HG03045 (cell line): ENCODE results near the gene ISCU.

ENCODE experiments used
- ATAC-seq: cut with Tn5 transposase; IDR thresholded peaks from one replicate; pipeline ENCODE4 v1.9.1; 2021; ENCODE audit warnings: mild to moderate bottlenecking, moderate library complexity; ENCODE audit not compliant: unreplicated experiment

Gene ISCU

DNA sequence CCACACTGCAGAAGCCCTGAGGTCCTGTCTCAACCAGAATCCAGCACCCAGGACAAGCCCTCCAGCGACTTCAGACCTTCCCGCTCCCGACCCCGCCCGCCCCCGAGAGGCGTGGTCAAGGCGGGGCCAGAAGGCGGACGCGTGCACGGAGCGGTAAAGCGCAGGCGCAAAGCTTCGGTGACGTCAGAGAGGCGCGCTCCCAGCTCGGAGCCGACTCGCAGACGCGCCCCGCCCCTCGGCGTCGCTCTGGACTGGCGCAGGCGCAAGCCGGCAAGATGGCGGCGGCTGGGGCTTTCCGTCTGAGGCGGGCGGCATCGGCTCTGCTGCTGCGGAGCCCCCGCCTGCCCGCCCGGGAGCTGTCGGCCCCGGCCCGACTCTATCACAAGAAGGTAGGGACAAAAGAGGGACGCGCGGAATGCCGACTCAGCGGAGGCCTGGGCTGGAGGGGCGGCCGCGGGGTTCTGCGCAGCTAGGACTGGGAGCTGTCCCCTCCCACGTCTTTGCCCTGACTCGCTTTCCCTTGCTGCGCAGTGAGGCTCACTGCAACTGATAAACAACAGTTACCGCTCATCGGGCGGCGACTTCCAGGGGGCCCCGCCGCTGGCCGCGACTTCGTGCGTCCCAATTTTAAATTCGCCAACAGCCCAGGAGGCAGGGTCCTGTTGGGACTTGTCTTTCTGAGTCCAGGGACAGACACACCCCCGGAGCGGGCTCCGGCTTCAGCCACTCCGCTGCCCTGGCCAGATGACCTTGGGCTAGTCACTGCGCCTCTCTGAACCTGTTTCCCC, at the start of gene ISCU:
Gene ISCU, plus strand, starts transcription at position 249 of the 788 bp plus-strand sequence. Its CDS starts 27 bp downstream, at position 276.
- peak; percentile 59 for ATAC-seq

DNA sequence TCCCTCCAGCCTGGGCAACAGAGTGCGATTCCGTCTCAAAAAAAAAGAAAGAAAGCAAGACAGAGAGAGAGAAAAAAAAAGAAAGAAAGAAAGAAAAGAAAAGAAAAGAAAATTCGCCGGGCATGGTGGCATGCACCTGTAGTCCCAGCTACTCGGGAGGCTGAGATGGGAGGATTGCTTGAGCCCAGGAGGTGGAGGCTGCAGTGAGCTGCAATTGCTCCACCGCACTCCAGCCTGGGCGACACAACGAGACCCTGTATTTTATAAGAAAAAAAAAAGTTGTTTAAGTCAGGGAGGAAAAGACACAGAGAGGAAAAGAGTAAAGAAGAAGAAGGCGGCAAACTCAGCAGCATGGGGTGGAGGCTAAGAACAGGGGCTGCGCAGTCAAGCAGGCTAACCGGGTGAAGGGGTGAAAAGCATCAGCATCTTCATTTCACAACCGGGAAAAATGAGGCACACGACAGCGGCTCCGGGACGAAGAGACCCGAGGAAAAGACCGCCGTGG, 47.9 kb upstream of the ISCU start:
- peak; percentile 4 for ATAC-seq

DNA sequence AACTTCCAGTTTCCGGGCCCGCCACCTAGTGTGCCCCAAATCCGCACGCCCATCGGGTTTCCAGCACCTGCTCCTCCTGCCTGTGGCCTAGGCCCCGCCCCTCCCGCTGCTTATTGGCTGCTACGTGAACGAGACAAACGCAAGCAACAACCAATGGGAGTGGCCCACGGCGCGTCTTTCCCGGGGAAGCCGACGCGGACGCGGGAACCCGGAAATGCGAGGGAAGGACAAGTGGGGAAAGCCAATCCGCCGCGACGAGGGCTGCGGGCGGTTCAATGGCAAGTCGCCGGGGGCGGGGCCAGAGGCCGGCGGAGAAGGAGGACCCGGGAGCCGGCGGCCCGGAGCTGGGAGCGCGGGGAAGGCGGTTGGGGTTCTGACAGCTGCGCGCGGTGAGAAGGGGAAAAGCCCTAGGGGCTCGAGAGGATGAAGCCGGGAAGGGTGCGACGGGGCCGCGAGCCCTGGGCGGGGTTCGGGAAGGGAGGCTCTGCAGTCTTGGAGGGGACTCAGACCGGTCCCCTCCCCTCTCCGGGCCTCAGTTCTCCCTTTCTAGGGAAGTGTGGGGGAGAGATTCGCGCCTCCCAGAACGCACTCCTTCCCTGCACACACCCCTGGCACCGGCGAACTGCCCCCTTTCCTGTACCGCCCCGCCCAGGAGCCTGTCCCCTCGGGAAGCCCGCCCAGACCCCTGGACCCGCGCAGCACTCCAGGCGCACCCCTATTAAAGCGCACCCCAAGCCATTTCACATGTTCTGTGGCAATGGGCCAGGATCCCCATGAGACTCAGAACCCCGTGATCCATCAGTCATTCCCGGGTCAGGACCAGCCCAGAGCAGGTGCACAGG, 47.2 kb upstream of the ISCU start, which contains the start of gene FICD:
Gene FICD, plus strand, starts transcription at position 305 of the 842 bp plus-strand sequence. CDS start 1,696 bp downstream, outside the sequence.
- ATAC-seq: peak; percentile 91

DNA sequence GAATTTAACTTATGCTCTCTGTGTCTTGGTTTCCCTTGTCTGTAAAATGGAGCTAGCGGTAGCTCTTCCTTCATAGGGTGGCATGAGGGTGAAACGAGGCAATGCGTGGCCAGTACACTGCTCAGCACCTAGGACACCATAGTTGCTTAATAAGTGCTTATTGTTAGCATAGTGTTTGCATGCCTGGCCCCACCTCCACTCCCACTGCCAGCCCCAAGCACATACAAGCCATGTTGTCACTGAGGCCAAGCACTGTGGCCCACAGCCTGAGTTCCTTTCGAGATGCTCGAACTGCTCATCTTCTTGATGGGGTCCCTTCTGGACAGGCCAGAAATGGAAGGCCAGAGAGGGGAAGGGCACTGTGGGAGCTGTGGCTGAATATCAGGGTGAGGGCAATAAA, 46.5 kb upstream of the ISCU start:
- ATAC-seq: no peak

DNA sequence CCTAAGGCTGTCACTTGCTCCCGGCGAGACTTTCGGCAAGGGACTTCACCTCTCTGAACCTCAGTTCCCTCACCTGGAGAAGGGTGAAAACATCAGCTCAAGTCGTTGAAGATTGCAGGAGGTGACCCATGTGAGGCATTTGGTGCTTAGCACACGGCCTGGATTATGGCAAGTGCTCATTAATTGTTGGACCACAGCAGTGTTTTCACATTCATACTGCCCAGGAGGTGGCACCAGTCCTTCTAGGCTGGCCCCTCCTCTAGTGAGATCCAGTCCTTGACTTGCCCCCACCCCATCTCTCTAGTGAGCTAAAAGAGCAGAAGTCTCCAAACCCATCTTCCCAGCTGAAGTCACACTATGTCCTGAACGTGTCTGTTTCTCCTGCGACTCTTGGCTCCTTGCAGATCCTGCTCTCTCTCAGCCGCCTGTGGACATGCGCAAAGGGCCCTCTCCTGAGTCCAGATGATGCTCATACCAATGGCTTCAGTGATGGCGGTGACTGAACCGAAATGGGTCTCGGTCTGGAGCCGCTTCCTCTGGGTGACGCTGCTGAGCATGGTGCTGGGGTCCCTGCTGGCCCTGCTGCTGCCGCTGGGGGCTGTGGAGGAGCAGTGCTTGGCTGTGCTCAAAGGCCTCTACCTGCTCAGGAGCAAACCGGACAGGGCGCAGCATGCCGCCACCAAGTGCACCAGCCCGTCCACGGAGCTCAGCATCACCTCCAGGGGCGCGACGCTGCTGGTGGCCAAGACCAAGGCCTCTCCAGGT, 45.7 kb upstream of the ISCU start:
- ATAC-seq: no peak

DNA sequence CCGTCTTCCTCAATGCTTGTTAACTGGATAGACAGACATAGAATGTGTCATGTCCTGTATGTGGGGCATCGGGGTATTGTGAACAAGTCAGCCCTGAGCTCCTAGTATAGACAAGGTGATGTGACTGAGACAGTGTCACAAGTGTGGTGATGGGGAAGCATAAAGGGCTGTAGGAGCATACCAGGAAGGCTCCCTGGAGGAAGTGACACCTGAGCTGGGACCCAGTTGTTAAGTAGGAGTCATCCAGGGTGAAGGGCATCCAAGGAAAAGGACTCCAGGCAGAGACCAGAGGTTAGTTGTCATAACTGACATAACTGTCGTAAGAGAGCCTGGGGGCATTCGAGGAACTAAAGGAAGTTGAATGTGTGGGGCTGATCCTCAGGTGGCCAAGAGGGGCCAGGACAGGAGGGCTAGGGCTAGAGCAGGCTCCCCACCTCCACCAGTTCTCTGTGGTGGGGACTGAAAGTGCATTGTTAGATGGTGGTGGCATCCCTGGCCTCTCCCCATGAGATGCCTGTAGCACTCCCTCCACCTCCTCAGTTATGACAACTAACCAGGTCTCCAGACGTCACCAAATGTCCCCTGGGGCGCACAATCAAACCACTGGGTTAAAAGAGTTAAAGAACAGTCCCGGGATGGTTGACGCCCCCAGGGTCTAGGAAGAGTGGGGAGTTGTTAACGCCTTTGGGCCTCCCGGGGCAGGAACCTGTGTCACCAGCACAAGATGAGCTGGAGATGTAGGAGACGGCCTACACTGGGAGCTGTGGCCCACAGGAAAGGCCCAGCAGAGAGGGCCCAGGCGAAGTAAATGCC, 44.9 kb upstream of the ISCU start:
- no peak for ATAC-seq

DNA sequence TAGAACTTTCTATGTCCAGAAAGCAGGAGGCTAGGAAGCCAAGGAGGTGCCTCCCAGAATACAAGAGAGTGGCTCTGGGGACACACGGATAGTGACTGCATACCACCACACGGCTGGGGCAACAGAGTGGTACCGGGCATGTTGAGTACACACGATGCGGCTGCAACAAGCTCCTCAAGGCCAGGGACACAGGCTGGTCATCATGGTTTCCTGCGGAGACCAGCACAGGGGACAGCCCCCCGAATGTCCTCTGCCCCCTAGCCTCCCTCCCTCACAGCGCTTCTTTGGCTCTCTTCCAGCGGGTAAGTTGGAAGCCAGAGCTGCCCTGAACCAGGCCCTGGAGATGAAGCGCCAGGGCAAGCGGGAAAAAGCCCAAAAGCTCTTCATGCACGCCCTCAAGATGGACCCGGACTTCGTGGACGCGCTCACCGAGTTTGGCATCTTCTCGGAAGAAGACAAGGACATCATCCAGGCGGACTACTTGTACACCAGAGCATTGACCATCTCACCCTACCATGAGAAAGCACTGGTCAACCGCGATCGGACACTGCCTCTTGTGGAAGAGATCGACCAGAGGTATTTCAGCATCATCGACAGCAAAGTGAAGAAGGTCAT, 44.2 kb upstream of the ISCU start:
- ATAC-seq: no peak

DNA sequence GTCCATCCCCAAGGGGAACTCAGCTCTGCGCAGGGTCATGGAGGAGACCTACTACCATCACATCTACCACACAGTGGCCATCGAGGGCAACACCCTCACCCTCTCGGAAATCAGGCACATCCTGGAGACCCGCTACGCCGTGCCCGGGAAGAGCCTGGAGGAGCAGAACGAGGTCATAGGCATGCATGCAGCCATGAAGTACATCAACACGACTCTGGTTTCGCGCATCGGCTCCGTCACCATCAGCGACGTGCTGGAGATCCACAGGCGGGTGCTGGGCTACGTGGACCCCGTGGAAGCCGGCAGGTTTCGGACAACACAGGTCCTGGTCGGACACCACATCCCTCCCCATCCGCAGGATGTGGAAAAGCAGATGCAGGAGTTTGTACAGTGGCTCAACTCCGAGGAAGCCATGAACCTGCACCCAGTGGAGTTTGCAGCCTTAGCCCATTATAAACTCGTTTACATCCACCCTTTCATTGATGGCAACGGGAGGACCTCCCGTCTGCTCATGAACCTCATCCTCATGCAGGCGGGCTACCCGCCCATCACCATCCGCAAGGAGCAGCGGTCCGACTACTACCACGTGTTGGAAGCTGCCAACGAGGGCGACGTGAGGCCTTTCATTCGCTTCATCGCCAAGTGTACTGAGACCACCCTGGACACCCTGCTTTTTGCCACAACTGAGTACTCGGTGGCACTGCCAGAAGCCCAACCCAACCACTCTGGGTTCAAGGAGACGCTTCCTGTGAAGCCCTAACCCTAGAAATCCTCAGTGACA, 43.5 kb upstream of the ISCU start:
- no peak for ATAC-seq

DNA sequence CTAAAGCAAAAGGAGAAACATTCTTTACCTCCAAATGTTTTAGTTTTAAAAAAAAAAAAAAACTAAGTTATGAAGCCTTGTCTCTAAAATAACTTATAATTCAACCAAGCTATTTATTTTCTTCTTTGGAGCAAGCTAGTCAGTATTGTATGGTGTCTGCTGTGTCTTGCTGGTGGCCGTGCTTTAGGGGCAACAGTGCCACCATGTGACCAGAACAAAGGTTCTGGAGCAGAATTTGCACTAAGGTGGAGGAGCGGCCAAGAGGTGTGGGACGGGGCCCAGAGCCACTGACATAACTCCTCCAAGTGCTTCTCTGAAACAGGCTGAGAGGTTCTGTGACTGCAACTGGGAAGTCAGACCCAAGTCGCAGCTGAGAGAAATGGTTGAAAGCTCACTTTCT, 42.8 kb upstream of the ISCU start:
- no peak for ATAC-seq

DNA sequence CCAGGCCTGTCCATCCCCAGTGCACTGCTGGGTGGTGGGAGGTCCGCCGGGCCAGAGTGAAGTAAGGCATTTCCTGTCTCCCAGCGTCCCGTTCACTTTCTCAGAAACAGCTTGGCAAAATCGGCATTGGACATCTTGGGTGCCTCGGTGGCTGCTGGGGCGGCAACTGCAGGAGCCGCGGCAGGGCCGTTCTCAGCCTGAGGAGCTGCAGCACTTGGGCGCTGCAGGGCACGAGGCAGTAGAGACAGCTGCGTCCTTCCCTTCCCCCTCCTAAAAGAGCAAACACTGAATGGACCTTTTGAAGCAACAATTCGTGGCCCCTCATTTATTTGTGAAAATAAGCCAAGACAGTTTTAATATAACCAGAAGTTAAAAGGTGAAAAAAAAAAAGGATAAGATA, 39.0 kb upstream of the ISCU start:
- ATAC-seq: no peak

DNA sequence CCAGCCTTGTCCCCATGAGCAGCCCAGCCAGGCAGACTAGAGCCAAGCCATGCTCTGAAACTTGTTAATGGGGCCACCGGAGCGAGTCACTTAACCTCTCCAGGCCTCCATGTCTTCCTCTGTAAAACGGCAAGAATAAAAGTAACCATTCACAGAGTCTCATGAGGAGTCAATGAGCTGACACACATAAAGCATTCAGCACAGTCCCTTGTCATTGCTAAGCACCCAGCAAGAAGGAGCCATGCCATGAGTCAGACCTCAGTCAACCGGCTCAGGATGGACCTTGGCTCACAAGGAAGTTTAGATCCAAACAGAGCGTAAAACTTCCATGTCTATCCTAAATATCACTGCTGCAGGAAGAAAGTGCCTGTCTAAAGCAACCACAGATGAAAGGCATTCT, 36.7 kb upstream of the ISCU start:
- no peak for ATAC-seq

DNA sequence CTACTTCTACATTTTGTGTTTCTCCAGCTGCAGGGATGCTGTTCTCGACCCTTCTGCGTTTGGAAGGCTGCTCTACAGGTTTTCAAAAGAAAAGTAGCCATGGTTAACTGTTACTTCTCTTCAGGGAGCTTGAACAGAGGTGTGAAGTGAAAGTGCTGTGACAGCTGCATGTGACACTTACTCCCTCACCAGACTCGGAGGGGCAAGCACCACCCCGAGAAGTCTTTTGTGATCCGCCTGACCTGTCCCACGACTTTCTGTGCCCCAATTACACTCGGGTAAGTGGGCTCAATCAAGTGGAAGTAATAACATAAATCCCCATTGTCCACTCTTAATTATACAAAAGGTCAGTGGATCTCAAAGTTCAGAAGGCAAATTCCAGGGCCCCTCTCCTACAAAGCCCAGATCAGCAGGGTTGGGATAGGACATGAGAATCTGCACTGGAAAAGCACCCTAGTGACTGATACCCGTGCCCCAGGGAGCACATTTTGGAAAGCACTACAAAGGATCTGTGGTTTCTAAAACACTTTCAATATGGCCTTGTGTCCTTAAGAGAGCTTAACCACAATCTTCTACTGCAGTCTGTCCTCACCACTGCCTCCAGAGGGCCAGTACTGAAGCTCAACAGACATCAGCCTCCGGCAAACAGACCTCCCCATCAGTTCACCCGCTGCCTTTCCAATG, 35.8 kb upstream of the ISCU start:
- no peak for ATAC-seq

DNA sequence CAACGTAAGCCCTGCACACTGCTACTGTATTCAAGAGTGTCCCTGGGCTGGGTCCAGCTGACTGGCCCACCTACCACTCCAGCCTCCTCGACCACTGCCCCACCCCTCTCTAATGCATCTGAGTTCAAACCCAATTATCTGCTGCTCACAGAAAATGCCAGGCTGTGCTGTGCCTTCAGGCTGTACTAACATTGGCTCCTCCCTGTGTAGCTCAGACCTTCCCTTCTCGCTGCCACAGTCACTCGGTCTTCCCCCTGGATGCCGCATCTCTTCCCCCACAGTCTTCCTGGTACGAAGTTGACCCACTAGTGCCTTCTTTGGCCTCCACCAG, 35.3 kb upstream of the ISCU start:
- ATAC-seq: no peak

DNA sequence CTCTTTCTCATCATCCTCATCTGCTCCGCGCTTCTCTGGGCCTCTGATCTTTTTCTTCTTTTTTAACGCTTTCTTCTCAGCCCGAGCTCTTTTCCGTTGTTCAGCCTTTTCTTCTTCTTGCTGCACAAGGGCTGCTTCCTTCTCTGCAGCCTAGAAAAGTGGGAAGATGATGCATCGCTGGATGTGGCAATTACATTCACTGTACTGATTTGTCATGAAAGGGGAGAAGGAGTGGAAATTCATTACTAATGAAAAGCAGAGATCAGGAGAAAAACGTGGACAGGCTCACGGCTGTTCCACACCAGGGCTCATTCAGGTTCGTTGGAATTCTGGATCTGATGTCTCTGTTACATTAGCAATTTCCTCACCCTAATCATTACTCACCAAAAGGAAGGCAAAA, 32.2 kb upstream of the ISCU start:
- ATAC-seq: no peak

DNA sequence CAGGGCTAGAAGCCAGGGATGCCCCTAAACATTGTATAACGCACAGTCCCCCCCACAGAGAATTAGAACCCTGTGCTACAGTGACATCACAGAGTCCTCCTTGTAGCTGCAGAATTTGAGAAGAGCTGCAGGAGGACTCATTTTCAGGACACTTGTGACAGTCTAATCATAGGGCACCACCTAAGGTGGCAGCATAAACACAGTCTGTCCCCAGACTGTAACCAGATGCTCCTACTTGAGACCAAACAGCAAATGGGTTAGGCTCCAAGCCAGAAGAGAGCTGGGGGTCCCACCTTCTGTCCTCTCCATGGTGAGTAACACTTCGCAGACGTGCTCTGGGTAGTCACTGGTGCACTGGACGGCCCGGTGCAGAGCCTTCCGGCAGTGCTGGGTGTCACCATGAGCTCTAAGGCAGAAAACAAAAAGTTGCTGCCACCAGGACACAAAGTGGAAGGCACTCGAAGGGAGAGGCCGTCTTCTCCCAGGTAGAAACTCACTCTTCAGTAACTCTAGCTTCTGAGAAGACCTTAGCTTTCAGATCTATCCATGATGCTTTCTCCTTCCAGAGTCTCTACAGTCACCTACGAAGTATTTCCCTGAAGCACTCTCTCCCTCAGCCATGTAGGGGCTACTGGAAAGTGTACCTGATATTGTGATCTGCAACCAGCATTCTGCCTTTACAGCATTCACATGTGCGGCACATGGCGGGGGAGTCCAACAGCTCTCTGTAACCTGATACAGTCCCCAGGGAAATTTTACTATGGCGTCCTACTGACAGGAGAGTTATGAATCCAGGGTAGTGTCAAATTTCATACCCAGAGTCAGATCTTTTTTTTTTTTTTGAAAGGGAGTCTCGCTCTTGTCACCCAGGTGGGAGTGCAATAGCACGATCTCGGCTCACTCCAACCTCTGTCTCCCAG, 30.2 kb upstream of the ISCU start:
- ATAC-seq: no peak

DNA sequence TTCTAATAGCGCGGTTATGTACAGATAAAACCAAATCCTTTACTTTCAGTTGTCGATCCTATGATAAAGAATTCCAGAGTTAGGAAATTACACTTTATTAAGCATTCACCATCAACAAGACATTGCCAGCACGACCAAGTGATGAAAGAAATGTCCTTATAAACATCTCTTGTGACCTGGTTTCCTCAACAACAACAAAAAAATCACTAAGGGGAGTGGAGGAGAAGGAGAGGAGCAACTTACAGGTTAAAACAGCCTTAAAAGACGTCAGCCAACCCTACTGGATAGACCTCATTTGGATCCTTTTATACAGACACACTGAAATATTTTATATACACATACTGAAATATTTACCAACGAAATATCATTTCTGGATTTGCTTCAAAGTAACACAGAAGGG, 24.2 kb upstream of the ISCU start:
- ATAC-seq: no peak

DNA sequence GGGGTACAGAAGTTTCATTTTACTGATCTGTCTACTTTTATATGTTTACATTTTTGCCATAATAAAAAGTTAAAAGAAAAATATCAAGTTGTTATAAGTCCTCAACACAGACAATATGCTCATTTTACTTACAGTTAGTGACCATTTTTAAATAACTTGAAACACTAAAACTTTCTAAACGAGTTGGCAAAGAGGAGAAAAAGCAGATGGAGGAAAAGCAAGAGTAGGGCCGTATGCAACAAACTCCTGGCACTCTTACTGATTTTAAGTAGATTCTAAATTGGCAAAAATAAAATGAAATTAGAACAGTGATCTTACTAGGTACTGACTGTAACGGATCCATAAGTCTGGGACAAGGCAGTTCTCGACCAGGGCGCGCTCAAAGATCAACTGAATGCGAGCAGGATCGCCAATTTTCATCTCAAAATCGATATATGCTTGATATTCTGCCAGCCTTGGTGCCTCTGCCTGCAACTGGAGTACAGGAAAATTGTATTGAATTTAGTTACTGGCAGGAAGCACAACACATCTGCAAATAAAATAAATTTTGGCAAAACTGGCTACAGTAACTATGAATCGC, 23.7 kb upstream of the ISCU start:
- no peak for ATAC-seq
